NCI-H69 (cell line): ENCODE data around the gene HCRT.
"Not testable (repeated sequence)": the region's sequence is repeated elsewhere in the genome, so short reads cannot be mapped to it uniquely, and the experiment has no call there.

Experiments
- DNase-seq: peaks from one replicate; lab custom pipeline; 2025; lab: John Stamatoyannopoulos, UW

Gene HCRT

DNA sequence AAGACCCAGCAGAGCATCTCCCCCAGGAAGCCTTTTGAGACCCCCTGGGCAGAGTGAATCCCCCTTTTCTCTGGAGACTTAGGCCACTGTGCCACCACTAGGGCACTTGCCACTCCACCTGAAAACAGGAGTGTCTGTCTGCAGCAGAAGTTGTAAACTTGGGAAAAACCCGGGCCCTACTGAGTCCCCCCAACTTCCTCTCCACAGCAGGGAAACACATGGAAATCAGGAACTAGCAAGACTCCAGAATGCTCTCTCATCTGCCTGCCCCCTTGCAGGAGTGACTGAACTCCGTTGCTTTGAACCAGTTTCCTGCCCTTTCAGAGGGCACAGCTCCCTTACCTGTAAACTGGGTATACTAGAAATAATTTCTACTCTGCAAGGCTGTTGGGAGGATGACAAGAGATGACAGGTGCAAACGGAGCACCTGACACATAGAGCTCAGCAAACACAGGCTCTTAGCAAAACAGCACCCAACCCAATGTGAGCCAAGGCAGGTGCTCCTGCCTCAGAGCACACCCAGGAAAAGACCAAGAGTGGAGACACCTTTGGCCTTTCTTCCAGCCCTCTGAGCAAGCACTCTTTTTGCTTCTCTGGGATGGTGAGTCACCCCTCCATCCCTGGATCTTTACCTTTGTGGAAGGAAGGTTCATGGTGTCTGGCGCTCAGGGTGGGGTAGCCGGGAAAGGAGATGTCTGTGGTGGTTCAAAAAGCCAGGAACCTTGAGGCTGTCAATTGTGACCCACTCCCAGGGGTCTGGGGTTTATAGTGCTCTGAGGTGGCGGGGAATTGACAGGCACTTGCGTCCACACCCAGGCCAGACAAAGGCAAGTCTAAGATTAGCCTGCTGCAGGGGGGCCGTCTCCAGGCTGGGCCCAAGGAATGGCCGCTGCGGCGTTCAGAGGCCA, at the start of gene HCRT:
Gene HCRT (minus strand): TSS at position 740 of the 908 bp plus-strand sequence. CDS start 87 bp downstream, at position 653.
- peak; percentile 37 for DNase-seq

DNA sequence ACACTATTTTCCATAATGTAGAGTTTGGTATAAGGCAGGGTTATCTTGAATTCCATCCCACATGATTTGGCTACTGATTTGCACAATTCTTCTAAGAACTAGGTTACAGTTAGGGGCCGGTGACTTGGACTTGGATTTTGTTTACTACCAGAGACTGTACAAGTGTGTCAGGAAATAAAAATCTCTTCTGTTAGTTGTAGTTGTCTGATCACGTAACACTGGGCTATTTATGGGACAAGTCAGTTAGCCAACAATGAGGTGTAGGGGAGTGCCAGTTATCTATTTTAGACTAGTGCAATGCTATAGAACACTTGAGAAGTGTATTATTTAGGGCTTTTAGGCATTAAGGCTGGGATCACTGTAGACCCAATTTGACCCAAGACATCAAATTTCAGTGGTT, 48.7 kb upstream of the HCRT start:
- no peak for DNase-seq

GRCh38 chr17:42233156-42233555, 47.9 kb upstream of the HCRT start:
- DNase-seq, result no peak

- peak; percentile 66 for DNase-seq
Observed at GRCh38 chr17:42230225-42230624, 45.0 kb upstream of the HCRT start.

DNA sequence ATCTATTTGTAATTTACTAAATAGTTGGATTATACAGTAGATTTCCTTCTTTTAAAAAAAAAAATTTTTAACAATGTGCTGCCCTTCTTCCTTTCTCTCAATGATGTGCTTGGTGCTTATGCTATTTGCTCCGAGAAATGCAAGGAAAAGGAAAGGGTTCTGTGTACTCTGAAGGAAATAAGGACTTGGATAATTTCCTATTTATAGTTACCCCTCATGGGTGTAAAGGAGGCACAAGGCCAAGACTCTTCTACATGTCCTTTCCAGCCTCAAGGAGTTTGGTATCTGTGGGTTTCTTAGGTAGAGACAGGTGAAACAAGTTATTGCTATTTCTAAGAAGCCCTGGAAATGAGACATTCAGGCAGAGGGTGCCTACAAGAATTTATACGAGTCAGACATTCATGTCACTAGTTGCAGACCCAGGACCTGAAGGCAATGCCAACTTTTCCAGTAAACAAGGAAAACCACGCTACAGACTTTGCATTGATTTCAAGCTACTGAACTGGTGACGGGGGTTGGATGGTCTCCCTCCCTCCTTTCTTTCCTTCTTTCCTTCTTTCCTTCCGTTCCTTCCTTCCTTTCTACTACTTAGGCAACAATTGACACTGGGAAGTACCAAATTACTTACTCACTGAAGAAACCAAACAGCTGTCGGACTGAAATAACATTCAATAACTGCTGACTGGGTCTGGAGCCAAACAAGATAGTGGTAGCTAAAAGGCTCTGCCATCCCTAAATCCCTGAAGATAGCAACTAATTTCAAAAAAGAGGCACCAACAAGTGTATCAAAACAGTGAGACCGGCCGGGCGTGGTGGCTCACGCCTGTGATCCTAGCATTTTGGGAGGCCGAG, 42.8 kb upstream of the HCRT start:
- no peak for DNase-seq

GRCh38 chr17:42225646-42226045, 40.4 kb upstream of the HCRT start:
- no peak for DNase-seq

- DNase-seq, result no peak
Observed at GRCh38 chr17:42224651-42225050, 39.4 kb upstream of the HCRT start.

GRCh38 chr17:42221886-42222745, 36.9 kb upstream of the HCRT start:
- peak; percentile 68 for DNase-seq

GRCh38 chr17:42219280-42219679, 34.0 kb upstream of the HCRT start:
- not testable (repeated sequence) for DNase-seq

GRCh38 chr17:42214156-42214555, 28.9 kb upstream of the HCRT start:
- DNase-seq, result no peak

- DNase-seq, result no peak
Observed at GRCh38 chr17:42212382-42212781, 27.1 kb upstream of the HCRT start.

DNA sequence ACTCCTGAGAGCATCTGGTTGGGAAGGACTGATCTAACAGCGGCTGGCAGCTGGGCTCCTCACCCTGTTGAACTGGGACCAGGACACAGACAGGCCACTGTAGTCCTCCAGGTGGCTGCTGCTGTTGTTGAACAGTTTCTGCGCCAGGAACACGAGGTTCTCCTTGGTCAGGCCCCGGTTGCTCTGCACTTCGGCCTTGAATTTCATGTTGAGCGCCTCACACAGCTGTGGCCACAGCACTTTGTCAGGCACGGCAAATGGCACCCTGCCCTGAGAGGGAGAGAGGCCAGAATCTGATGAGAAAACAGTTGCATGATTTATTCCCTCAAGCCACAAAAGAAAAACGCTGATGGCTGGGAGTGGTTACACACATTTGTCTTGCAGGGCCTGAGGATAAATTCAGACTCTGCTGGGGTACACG, 26.7 kb upstream of the HCRT start:
- DNase-seq, result not testable (repeated sequence)

- no peak for DNase-seq
Observed at GRCh38 chr17:42210046-42210445, 24.8 kb upstream of the HCRT start.

DNA sequence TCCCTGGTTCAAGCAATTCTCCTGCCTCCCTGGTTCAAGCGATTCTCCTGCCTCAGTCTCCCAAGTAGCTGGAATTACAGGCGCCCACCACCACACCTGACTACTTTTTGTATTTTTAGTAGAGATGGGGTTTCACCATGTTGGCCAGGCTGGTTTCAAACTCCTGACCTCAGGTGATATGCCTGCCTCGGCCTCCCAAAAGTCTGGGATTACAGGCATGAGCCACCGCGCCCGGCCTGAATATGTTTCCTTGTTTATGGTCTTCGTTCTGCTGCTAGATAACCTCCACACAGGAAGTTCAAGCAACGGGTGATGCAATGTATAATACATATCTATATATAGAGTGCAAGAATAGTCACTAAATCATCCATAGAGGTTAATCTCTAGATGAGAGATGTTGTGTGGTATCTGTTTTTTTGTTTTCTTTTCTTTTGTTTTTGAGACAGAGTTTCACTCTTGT, 20.9 kb upstream of the HCRT start:
- DNase-seq, result not testable (repeated sequence)

GRCh38 chr17:42203354-42203753, 18.1 kb upstream of the HCRT start:
- no peak for DNase-seq

GRCh38 chr17:42202696-42203095, 17.4 kb upstream of the HCRT start:
- no peak for DNase-seq

GRCh38 chr17:42202159-42202558, 16.9 kb upstream of the HCRT start:
- no peak for DNase-seq

- no peak for DNase-seq
Observed at GRCh38 chr17:42201458-42201772, 16.2 kb upstream of the HCRT start.

GRCh38 chr17:42200706-42201457, 15.6 kb upstream of the HCRT start:
- DNase-seq, result no peak

- DNase-seq, result no peak
Observed at GRCh38 chr17:42199416-42200011, 14.3 kb upstream of the HCRT start.

- DNase-seq, result no peak
Observed at GRCh38 chr17:42198897-42199296, 13.6 kb upstream of the HCRT start.
